GM19193 (cell line): ENCODE data around the gene OVCA2.

Experiments
- POLR2A ChIP-seq: IDR thresholded peaks from 4 replicates; pipeline ENCODE4 v1.6.1; 2011; ENCODE audit not compliant: insufficient read depth, insufficient read length; ENCODE audit errors: extremely low read depth

Gene OVCA2

DNA sequence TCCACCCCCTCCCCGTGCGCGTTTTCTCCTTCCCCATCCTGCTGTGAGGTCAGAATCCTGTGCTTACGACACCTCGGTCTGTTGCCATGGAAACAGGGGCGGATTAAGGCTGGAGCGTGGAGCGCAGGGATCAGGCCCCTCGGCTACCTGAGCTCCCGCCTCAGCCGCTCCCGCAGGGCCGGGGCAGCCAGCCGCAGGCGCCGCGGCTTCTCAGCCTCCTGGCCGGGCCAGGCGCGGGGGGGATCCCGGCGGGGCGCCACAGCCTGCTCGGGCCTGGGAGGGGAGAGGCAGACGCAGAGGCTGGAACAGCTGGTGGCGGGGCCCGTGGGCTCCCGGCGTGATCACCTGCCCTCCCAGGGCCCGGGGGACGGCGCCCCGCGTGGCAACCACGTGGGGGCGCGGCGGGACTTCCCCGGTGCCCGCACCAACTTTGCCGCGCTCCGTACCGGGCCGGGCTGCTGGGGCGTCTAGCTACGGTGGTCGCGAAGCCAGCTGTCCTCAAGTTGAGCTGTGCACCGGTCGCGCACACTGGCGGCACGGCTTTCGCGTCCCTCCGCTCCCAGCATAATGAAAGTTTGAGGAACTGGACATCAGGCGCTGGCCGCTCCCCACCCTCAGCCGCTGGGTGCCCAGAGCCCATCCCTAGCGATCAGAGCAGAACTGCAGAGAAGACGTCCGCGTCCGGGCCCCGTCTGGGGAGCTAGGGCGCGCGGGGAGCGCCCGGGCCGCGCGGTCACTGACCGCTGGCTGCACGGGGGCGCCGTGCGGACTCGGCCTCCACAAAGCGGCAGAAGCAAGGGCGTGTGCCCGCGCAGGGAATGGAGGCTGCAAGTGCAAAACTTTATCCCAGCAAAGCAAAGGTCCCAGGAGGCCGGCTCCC, 17.9 kb upstream of the OVCA2 start:
- no peak for TF ChIP-seq POLR2A

GRCh38 chr17:2024572-2025219, 17.1 kb upstream of the OVCA2 start:
- TF ChIP-seq POLR2A, result no peak

GRCh38 chr17:2025220-2025621, 16.6 kb upstream of the OVCA2 start, which contains the start of gene RTN4RL1:
Gene RTN4RL1, minus strand, starts transcription at chr17:2025334. Its CDS starts 469 bp downstream, at chr17:2024865.
- no peak for TF ChIP-seq POLR2A

DNA sequence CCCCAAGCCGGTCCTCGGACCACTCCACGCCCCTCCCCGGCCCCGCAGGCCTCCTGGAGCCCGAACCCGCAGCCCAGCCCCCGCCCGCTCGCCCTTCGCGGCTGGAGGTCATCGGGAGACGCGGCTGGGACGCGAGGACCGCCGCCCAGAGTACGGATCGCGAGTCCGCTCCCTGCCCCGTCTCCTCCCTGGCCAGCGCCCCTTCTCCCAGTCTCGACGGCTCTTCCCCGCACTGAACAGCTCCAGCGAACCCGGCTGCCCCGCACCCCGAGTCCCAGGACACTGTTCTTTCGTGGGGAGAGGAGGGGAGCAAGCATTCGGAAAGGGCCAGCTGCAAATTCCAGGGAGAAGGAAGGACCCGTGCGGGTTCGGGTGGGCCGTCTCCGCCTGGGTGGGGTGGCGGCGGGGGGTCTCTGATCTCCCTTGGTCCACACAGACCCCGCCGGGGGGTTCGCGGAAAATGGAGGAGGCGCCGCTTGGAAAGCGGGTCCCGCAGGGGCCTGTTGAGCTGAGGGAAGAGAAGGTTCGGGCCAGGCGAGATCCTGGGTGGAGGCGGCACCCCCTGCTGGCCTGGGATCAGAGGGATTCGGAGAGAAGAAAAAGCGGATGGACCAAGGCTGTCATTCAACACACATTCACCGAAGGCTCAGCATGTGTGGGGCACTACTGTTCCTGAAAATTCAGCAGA, 16.1 kb upstream of the OVCA2 start:
- no peak for TF ChIP-seq POLR2A

- no peak for TF ChIP-seq POLR2A
Observed at GRCh38 chr17:2027528-2028233, 14.1 kb upstream of the OVCA2 start.

DNA sequence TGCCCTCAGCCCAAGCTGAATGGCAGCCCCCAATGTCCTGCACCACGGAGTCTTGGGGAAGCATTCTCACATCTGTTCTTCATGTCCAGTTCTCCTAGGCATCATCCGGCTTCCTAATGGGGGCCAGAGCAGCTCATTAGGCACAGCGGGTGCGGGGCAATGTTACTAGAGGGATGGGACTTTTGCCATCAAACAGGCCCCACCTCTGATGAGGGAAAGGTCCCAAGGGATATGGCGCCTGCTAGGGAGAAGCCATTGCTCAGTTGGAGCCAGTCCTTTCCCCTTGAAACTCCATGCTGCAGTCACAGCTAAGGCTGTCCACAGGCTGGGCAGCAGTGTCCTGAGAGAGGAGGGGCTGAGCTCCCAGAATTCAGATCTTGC, 13.6 kb upstream of the OVCA2 start:
- TF ChIP-seq POLR2A, result no peak

DNA sequence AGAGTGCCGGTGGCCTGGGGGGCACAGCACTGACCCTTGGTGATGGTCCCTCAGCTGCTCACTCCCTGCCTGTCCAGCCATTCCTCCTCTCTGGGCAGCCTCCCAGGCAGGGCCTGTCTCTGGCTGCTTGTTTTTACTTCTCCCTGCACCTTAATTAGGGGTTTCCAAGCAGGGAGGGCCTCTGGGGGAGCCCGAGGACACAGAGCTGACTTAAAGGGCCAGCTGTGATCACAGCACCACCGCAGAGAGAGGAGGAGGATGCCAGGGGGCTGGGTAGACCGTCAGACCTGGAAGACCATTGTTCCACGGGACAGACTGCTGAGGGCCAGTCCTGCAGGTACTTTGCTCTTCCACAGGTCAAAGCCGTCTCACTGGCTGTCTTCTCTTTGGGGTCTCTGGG, 13.1 kb upstream of the OVCA2 start:
- no peak for TF ChIP-seq POLR2A

- peak; percentile 64 for TF ChIP-seq POLR2A
Observed at GRCh38 chr17:2029911-2030778, 11.7 kb upstream of the OVCA2 start, which contains the start of gene DPH1. Gene DPH1, plus strand, starts transcription at chr17:2030153. Its CDS starts 17 bp downstream, at chr17:2030170.

DNA sequence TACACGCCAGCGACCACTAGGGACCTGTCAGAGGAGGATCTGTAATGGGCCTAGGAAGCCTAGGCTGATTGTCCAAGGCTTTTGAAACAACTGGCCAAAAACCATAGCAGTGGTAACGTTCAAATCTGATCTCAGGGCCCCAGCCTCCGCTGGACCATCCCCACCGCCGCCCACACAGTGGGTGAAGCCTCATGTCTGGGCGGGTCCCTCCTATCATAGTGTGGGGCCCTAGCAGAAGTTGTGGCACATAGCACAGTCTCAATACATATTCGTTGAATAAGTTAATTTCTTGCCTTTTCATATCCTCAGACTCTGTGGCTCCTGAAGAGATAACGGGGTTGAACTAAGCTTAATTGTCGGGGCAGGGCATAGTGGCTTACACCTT, 11.1 kb upstream of the OVCA2 start:
- no peak for TF ChIP-seq POLR2A

- TF ChIP-seq POLR2A, result no peak
Observed at GRCh38 chr17:2033153-2033552, 8.7 kb upstream of the OVCA2 start.

DNA sequence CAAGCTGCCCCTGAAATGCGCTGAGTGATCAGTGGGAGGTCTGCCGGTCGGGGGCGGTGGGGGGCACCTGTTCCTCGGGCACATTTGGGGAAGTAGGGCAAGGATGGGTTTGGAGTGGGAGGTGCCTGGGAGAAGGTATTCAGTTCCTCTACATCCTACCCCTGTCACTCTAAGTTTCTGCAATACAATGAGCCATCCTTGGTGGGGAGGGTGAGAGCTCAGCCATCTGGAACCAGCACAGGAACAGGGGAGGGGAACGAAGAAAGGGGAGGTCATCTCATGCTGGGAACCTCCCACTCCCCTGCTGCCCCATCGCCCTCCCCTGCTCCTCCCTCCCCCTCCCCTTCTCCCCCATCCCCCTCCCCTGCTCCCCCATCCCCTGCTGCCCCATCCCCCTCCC, 7.7 kb upstream of the OVCA2 start:
- no peak for TF ChIP-seq POLR2A

- no peak for TF ChIP-seq POLR2A
Observed at GRCh38 chr17:2034806-2035540, 6.8 kb upstream of the OVCA2 start.

- TF ChIP-seq POLR2A, result no peak
Observed at GRCh38 chr17:2035541-2036488, 6.0 kb upstream of the OVCA2 start.

GRCh38 chr17:2037155-2037554, 4.7 kb upstream of the OVCA2 start:
- TF ChIP-seq POLR2A, result no peak
